HG02763 (cell line): ENCODE data around the gene SYNDIG1L.

ENCODE experiments used
- ATAC-seq: cut with Tn5 transposase; IDR thresholded peaks from one replicate; pipeline ENCODE4 v1.9.1; 2021; ENCODE audit warnings: mild to moderate bottlenecking, moderate library complexity; ENCODE audit not compliant: unreplicated experiment

Gene SYNDIG1L

DNA sequence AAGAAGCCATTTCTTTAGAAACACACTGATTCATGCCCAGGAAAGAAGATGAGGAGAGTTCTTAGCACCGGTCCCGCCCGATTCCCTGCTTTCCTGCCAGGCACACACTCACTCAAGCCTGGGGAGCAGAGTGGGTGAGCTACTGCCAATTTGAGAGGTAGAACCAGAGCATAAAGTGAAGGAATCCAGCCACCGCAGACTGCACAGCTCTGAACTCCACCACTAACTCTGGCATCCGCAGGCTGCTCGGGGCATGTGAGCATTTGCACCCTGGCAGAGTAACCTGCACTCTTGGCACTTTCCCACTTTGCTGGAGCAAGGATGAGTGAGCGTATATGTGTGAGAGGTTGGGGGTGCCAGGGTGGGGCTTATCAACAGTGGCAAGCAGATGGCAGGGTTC, 4.0 kb upstream of the SYNDIG1L start:
- no peak for ATAC-seq

DNA sequence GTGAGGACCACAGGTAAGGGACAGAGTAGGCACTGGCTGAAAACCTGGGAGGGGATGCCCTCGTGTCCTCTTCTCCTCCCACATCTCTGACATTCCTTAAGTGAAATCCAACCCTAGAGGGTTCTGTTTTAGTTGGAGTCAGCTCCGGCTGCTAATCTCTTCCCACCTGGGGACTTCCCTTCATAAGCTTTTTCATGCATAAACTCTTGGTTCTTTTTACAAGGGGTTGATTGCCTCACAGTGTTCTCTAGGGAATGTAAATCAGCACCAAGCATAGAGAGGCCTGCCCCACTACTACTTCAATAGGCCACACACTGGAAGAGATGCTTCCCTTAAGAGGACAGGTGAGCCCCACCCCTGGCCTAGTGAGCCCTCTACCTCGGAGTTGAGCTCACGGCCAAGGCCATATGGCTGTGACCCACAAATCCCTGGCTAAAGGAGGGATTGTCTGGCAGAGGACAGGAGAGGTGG, 3.2 kb upstream of the SYNDIG1L start:
- ATAC-seq: no peak

DNA sequence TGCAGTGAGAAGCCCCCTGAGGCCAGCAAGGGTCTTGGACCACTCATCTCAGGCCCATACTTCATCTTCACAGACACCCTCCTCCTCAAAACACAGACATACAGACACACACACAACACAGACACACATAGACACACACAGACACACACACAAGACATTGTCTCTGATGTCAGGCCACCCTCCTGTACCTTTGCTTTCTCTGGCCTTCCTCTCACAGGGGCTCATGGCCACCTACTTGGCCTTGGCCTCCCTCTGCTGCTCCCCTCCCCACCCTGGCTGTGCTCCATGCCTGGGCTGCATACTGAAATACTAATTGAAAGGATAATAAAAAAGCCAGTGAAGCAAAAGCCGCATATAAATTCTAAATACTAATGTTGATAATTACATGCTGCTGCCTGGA, 1.6 kb upstream of the SYNDIG1L start:
- ATAC-seq: no peak

DNA sequence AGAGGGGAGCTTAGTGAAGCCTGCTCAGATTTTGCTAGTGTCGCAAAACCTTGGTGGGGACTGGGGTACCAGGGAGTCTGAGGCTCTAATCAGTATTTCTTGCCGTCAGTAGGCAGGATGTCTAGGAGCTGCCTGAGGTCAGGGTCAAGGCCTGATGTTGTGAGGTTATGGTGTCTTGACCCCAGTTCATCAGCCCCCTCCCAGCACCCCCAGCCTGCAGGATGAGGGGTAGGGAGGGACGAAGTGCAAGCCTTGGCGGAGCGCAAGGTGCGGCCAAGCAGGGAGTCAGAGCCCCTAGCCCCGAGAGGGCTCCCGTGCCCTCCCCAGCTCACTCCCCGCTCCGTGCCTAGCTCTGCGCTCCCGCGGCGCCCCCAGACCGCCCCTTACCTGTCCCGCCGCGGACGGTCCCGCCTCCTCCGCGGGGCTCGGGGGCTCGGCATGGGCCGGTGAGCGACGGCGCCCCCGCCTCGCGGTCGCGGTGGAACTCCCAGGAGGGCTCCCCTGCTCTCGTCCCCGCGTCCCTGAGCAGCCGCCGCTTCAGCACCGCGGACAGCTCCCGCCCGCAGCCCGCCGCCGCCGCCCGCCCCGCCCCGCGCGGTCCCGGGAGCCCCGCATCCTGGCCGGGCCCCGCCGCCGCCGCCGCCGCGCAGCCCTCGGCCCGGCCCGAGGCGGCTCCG, 347 bp downstream of the SYNDIG1L start:
- ATAC-seq: no peak

DNA sequence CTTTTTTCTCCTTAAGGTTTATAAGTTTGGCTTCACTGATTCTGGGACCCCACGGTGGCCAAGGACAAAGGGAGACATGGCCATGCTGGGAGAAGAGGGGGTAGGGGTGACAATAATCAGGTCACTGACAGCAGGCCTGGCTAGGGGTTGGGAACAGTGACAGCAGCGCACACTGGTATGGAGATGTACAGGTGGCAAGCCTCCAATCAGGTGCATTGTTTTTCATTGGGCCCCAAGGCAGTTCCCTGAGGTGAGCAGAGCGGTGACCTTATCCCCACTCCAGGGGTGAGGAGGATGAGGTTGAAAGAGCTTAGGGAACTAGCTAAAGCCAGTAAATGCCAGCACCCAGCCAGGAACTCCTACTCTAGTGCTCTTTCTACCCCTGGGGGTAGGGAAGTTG, 1.4 kb downstream of the SYNDIG1L start:
- no peak for ATAC-seq

DNA sequence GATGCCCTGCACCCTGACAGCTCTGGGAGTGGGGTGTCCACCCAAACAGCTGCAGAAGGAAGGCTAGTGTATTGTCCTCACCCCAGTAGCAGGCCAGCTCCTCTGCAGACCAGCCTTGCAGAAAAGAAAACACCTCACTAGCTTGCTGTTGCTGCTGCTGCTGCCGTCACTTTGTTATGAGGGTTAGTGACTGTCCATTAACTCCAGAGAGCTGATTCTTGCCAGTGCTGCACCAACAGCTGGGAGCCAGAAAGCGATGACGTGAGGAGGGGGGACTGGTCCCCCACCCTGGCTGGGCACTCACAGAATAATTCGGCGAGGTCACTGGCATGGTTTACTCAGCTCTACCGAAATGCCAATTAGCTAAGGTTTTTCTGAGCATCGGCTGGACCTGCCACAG, 2.8 kb downstream of the SYNDIG1L start:
- no peak for ATAC-seq

DNA sequence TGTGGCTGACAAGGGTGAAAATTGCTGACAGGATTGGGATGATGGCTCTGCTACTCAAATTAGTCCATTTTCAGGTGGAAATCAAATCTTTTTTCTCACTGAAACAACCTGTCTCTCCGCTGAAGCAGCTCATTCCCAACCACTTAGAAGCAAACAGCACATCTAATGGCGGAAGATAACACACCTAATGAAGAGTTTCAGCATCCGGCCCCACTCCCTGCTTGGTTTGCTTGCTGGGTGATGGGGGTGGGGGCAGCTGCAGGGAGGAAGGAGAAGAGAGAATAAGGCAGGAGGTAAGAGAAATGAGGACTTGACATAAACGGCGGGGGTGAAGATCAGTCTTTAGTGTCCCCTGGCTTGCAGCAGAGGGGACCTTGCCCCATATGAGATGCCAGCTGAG, 4.0 kb downstream of the SYNDIG1L start:
- ATAC-seq: no peak

DNA sequence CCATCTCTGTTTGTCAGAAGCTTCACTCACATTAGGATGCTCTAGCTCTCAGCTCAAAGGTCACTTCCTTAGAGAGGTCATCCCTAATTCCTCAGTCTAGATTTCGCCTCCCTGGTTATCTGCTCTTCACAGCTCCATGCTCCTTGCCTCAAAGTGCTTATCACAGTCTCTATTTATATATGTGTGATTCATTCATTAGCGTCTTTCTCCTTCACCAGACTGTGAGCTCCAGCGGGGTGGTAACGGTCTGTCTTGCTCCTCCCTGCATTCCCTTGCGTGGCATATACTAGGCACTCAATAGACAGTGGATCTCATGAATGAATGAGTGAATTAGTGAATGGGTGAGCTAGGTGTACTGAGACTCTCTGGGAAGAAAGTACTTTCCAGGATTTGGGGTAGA, 6.9 kb downstream of the SYNDIG1L start:
- ATAC-seq: no peak

DNA sequence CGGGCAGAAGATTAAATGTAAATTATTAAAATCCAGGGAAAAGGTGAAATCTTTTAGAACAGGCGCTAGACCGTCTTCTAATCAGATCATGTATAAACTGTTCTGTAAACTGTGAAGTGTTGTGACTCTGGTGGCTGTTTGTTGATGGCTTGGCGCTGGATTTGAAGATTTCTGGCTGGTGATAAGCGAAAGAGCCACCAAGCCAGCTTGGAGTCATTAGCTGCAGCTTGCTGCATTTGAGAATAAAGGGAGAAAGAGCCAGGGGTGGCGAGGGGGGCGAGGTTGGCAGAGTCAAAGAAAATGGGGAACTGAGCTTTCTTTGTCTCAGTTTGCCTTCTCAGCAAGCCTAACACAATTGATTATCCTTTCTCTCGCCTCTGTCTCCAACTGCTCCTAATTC, 8.0 kb downstream of the SYNDIG1L start:
- no peak for ATAC-seq

DNA sequence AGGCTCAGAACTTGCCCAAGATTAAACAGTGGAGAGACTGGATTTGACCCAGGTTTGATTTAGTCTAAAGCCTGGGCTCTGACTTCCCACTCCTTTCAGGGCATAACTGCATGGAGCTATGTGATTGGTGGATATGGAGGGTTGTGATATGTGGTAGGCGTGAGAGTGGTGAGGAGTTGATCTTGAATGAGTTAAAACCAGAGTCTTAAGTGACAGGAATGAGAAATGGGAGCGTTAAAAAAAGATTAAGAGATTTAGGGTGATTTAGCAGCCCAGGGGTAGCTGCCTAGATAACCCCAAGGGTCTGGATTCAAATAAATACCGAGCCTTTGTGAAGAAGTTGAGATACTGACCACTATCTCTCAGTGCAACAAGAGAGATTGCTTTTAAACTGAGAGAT, 8.4 kb downstream of the SYNDIG1L start:
- ATAC-seq: no peak

DNA sequence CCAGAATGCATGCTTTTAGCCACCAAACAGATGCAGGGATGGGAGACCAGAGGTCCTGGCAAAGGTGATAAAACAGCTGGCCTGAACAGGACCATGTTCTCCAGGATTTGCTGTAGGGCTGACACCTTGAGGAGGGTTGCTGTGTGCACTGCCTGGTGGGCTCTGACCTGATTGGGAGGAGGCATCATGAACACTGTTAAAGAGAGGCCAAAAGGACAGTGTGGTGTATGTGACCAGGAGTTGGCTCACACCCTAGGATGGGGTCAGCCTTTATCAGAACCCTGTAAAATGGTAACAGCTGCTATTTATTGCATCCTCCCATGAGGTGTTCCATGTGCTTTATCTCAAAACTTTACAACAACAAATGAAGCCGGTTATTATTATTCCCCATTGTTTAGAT, 8.8 kb downstream of the SYNDIG1L start:
- ATAC-seq: no peak

DNA sequence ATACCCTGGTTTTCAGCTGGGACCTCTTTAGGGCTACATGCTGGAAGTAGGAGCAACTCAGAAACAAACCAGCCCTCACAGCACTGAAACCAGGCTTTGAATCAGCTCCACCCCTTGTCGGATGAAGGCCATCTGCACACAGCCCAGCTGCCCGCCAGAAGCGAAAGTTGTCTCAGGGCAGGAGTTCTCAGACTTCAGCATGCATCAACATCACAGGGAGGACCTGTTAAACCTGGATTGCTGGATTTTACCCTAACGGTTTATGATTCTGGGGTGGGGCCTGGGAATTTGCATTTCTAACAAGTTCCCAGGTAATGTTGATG, 10.9 kb downstream of the SYNDIG1L start:
- ATAC-seq: no peak

DNA sequence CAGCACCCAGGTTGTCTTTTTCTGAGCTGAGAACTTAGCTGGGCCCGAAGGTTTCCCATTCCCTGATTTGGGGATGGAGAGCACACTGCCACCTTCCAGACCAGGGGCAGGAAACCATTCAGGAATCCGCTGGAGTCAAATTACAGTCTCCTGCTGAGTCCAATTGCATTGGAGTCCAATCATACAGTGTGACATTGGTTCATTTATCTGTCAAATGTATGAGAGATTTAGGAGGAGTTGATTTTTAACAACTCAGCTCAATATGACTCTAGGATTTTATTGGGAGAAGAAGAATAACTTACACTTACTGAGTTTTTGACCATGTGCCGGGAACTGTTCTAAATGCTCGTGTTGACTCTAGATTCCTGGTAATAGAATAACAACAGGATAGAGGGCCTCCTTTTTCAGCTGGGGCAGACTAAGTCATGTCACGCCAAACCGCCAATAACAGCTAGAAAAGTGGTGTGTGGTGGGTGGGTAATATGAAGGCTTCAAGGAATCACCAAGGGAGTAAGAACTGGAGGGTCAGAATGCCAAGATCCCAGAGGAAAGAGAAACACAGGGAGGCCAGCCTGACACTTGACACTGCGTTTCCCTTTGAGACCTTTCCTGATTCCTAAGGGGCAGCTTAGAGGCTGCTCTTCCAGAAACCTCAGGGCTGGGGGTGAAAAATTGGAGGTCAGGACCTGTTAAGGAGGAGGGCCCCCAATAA, 11.5 kb downstream of the SYNDIG1L start:
- ATAC-seq: no peak

DNA sequence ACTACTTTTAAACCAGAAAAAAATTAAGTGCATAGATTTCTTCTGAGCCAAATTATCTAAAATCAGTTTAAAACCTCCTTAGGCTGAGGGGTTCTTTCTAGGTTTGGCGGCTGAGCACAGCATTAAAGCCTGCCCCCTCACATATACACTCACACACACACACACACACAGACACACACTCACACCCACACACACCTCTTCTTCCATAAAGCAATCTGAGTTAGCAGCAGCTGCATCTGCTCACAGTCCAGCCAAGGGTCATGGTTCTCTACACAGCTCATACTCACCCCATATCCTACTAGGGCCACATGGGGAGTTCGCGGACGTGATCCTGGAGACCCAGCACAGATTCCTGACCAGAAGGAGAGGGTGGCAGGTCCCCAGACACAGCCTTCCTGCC, 12.4 kb downstream of the SYNDIG1L start:
- ATAC-seq: no peak

DNA sequence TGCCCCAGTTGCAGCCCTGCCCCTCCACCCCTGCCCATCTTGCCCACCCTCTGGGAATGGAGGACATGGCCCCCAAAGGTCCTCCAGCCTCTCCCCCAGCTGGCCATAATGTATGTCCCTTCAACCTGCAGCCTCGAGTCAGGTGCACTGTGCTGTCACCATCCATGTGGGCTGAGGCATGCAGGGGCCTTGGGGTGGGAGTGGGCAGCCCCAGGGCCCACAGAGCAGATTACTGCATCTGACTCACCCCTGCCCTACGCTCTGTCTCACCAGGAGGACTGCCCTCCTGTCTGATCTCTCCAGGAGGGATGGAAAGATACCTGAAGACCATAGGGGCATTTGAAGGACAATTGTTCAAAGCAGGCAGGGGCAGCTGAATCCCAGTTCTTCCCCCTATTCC, 13.3 kb downstream of the SYNDIG1L start:
- ATAC-seq: no peak

DNA sequence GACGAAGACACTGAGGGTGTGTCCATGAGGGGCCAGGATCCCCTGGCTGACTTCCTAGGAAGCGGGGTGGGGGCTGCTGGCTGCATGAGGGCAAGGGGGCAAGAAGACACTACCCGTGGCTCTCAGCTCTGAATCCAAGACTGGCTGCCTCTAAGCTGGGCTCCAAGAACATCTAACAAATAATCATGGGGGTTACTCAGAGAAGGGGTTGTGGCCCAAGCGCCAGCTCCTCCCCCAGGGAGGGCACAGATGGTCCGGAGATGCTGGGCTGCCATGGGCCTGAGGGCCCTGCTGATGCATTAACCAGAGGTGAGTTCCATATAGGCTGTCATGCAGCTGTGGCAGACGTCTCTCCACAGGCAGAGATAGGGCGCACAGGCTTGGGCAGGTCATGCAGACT, 14.3 kb downstream of the SYNDIG1L start:
- no peak for ATAC-seq

DNA sequence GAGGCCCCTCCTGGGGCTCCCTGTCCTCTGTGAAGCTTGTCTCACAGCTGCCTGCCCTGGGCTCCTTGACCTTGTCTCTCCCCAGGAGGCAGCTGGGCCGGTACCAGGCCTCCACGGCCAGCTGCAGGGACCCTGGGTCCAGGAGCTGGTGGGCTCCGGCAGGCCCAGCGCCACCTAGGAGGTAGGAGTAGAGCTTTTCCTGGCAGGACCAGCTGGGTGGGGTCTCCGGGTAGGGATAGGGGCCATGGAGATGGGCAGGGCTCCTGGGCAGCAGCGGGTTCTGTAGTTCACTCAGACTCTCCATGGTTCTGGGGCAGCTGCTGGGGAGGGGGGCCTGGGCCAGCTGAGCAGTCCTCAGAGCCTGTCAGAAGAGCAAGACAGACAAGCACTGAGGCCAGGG, 16.6 kb downstream of the SYNDIG1L start:
- ATAC-seq: no peak

DNA sequence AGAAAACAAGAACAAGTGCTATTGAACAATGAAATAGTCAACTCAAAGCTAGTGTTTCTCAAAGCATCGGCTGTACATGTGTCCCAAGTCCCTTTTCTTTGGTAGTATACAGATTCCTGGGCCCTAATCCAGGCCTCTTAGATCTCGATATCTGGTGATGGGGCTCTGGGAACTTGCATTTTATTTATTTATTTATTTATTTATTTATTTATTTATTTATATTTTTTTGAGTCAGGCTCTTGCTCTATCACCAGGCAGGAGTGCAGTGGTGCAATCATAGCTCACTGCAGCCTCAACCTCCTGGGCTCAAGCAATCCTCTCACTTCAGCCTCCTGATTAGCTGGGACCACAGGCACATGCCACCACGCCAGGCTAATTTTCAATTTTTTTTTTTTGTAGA, 17.1 kb downstream of the SYNDIG1L start:
- no peak for ATAC-seq

DNA sequence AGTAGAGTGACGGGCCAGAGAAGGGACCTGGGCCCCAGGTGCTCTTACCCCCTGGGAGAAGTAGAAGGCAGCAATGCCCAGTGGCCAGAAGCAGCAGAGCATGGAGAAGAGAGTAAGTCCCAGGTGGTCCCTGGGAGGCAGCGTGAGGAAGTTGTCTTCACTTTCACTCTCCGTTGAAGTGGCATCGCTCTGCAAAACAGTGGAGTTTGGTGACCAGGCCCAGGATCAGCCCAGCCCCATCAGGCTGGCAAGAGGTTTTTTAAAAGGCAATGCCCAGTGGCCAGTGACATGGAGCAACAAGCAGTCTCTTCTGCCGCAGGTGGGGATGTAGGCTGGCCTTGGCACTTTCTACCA, 18.2 kb downstream of the SYNDIG1L start:
- no peak for ATAC-seq

DNA sequence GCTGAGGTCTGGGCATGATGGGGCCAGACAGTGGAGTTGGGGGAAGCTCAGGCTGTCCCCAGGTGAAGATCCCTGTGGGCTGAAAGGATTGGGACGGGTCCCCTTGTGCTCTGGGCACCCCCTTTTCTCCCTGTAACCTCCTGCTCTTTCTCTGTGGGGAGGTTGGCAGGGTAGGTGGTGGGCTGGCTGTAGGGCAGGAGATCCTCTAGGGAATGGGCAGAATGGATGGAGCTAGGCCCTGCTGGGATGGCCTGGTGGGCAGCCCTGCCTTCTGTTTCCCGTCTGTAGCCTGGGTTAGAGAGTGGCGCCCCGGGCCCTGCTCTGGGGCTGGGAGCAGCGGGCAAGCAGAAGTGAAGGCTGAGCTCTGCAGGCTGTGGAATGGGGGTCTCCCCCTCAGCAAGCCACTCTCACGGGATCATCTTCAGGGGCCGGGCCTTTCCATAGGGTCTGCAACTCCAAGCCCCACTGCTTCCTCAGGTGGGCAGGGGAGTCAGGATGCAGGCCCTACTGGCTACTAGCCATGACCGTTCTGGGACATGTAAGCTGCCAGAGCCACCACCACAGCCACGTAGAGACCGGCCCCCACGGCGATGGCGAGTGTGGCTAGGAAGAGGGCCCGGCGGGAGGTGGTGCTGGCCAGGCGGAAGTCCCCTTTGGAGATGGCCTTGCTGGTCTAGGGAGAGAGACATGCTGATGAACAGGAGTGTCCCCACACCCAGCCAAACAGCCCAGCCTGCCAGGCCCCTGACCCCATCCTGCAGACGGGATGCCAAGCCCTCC, 18.8 kb downstream of the SYNDIG1L start:
- no peak for ATAC-seq

DNA sequence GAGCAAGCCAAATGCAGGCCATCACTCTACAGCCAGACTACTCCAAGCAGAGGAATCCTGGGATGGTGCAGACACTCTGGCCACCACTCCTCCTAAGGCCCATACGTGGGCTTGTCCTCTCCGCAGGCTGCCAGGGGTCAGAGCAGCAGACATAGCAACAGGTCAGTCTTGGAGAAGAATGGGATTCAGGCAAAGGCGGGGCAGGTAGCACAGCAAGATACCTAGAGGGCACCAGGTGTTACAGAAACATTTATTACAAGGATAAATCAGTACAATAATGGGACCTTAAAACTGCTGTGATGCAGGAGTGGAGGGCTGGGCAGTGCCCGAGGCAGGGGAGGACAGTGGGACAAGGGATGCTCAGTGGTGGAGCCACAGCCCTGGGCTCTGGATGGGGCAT, 20.3 kb downstream of the SYNDIG1L start:
- ATAC-seq: no peak

DNA sequence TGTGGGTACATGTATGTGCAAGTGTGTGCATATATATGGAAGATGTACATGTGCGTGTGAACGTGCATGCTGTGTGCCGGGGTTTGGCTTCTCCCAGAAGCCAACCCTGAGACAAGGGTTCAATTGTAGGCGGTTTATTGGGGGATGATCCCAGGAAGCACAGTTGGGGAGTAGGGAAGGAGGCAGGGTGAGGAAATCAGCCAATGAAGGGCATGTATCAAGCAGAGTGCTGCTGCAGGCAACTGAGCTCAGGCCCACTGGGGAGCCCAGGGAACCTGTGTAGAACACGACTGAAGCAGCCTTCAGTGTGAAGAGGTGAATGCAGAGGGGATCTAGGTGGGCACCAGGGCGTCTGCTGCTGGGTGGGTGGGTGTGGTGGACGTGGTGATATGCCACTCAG, 21.6 kb downstream of the SYNDIG1L start:
- ATAC-seq: no peak
